Endothelial cell (in vitro differentiated cells): ENCODE results near the gene TIPRL. TPM values are rescaled to one million over a fixed set of nuclear protein-coding genes. Genes with fewer than 3 reads are reported as not detected.
"Not testable (repeated sequence)": the region's sequence is repeated elsewhere in the genome, so short reads cannot be mapped to it uniquely, and the experiment has no call there.

Experiments
- DNase-seq: peaks from one replicate; pipeline ENCODE4 v3.0.0; 2021; ENCODE audit warnings: low spot score
- H3K27ac Mint-ChIP-seq: one replicate; pipeline ENCODE4 v1.8.0; 2021; ENCODE audit warnings: mixed read lengths, inconsistent platforms; ENCODE audit not compliant: unreplicated experiment
- H3K27me3 Mint-ChIP-seq: one replicate; pipeline ENCODE4 v1.8.0; 2021; ENCODE audit warnings: mild to moderate bottlenecking, moderate library complexity, mixed read lengths, inconsistent platforms; ENCODE audit not compliant: unreplicated experiment
- H3K36me3 Mint-ChIP-seq: one replicate; pipeline ENCODE4 v1.8.0; 2021; ENCODE audit warnings: mild to moderate bottlenecking, low read depth, mixed read lengths, inconsistent platforms; ENCODE audit not compliant: unreplicated experiment
- H3K4me1 Mint-ChIP-seq: one replicate; pipeline ENCODE4 v1.8.0; 2021; ENCODE audit warnings: mild to moderate bottlenecking, mixed read lengths, inconsistent platforms; ENCODE audit not compliant: unreplicated experiment
- H3K4me3 Mint-ChIP-seq: one replicate; pipeline ENCODE4 v1.8.0; 2021; ENCODE audit warnings: mild to moderate bottlenecking, mixed read lengths, inconsistent platforms; ENCODE audit not compliant: unreplicated experiment
- H3K9me3 Mint-ChIP-seq: one replicate; pipeline ENCODE4 v1.8.0; 2021; ENCODE audit warnings: mixed read lengths, inconsistent platforms; ENCODE audit not compliant: unreplicated experiment
- total RNA-seq: library from RNA; stranded (reverse); fragmentation: NEBNext Ultra II Directional; extraction: Animal tissue kit (Norgen Biotek cat#: 25700); gene quantifications from one replicate; pipeline ENCODE4 v1.2.1, GENCODE V29; 2021; ENCODE audit not compliant: unreplicated experiment
- TF ChIP-seq, protein P1 (sequence below): fragments of 200-600 bp; sonication (generic); IDR thresholded peaks from one replicate; pipeline ENCODE4 v1.5.0; 2021; ENCODE audit warnings: antibody characterized with exemption; ENCODE audit not compliant: unreplicated experiment

TIPRL gene
- total RNA-seq, 1 donor from 2014 or later: 34.2 TPM

DNA sequence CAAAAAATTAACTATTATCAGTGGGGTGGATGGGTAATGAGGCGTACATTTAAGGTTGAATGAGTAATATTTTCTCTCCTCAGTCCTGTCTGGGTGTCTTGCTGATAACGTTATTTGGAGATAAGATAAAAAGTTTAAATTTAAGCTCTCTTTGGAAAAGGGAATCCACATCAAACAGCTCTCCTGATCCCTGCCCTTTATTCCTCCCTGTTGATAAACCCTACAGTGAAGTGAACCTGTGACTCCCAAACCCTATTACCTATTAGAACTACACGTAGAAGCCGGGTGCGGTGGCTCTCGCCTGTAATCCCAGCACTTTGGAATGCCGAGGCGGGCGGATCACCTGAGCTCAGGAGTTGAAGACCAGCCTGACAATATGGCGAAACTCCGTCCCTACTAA is 32.1 kb upstream of the TIPRL start:
- Mint-ChIP-seq H3K27ac (no peak overlapping the region), H3K4me3 (no peak overlapping the region), H3K4me1 (peaks cover 4% of the 10 kb centered on the region), H3K9me3 (no peaks in the 10 kb centered on the region), H3K36me3 (no peaks in the 10 kb centered on the region), H3K27me3 (no peaks in the 10 kb centered on the region)
- TF ChIP-seq, protein P1, sequence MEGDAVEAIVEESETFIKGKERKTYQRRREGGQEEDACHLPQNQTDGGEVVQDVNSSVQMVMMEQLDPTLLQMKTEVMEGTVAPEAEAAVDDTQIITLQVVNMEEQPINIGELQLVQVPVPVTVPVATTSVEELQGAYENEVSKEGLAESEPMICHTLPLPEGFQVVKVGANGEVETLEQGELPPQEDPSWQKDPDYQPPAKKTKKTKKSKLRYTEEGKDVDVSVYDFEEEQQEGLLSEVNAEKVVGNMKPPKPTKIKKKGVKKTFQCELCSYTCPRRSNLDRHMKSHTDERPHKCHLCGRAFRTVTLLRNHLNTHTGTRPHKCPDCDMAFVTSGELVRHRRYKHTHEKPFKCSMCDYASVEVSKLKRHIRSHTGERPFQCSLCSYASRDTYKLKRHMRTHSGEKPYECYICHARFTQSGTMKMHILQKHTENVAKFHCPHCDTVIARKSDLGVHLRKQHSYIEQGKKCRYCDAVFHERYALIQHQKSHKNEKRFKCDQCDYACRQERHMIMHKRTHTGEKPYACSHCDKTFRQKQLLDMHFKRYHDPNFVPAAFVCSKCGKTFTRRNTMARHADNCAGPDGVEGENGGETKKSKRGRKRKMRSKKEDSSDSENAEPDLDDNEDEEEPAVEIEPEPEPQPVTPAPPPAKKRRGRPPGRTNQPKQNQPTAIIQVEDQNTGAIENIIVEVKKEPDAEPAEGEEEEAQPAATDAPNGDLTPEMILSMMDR: no peak
- DNase-seq: no peak

DNA sequence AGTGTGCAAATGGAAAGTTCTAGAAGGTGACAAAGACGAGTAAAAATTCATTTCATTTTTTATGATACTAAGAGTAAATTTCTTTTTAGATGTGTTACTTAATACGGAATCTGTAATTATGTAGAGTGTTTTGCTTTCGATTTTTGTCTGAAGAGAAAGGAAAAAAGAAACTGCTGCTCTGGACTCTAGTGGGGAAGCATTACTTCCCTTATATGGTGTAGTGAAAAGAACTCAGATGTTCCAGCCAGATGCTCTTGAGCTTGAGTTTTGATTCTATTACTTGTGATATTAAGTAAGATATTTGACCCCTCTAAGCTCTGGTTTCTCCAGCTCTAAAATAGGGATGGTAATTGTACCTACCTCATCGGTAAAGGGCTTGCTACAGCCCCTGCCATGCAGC is 29.8 kb upstream of the TIPRL start:
- H3K4me3 Mint-ChIP-seq: no peak overlapping the region
- peaks cover 4% of the 10 kb centered on the region for H3K4me1 Mint-ChIP-seq
- H3K27me3 Mint-ChIP-seq: no peaks in the 10 kb centered on the region
- TF ChIP-seq, protein P1: no peak
- H3K9me3 Mint-ChIP-seq: no peaks in the 10 kb centered on the region
- H3K27ac Mint-ChIP-seq: no peak overlapping the region
- no peak for DNase-seq
- no peaks in the 10 kb centered on the region for H3K36me3 Mint-ChIP-seq

DNA sequence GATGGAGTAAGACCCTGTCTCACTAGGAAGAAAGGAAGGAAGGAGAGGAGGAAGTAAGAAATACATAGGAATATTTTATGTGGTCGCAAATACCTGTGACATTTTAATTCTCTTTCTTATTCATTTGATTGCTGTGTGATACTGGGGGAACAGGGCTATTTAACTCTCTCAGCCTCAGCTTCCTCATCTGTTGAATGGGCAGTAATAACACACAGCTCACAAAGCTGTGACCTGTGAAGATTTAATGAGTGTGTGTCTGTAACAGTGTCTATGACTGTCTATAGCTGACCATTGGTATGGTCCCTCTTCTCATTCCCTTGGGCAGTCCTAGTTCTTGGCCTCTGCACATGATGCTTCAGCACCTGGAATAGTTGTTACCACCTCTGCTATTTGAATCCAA is 28.5 kb upstream of the TIPRL start:
- DNase-seq: no peak
- TF ChIP-seq, protein P1: no peak
- Mint-ChIP-seq H3K36me3 (no peaks in the 10 kb centered on the region), H3K27ac (no peak overlapping the region), H3K27me3 (no peaks in the 10 kb centered on the region), H3K9me3 (no peaks in the 10 kb centered on the region), H3K4me3 (no peak overlapping the region), H3K4me1 (peaks cover under 1% of the 10 kb centered on the region)

DNA sequence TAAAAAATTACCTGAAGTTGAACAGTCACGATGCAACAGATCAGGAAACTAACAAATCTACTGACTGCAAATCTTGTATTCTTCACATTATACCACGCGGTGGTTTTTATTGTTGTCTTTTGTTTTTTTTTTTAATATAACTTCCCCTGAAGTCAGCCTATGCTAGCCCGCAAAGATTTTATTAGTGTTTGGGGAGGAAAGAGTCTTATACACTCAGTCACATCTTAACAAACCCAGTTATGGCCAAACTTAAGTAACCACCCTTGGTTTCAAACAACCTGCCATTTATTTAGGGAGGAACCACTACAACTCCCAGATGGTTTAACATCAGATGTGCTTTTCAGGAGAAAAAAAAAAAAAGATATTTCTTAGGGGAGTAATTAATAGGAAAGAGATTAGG is 26.8 kb upstream of the TIPRL start:
- H3K27me3 Mint-ChIP-seq: no peaks in the 10 kb centered on the region
- H3K36me3 Mint-ChIP-seq: no peaks in the 10 kb centered on the region
- TF ChIP-seq, protein P1: no peak
- no peak overlapping the region for H3K27ac Mint-ChIP-seq
- H3K9me3 Mint-ChIP-seq: no peaks in the 10 kb centered on the region
- no peaks in the 10 kb centered on the region for H3K4me1 Mint-ChIP-seq
- no peak overlapping the region for H3K4me3 Mint-ChIP-seq
- no peak for DNase-seq

DNA sequence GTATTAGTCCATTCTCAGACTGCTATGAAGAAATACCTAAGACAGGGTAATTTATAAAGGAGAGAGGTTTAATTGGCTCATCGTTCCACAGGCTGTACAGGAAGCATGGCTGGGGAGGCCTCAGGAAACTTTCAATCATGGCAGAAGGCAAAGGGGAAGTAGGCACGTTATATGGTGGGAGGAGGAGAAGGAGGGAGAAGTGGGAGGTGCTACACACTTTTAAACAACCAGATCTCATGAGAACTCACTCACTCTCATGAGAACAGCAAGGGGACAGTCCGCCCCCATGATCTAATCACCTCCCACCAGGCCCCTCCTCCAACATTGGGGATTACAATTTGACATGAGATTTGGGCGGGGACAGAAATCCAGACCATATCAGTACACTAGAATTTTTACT is 24.1 kb upstream of the TIPRL start:
- DNase-seq, H3K4me3 Mint-ChIP-seq, H3K27me3 Mint-ChIP-seq, H3K36me3 Mint-ChIP-seq, H3K4me1 Mint-ChIP-seq, H3K27ac Mint-ChIP-seq, H3K9me3 Mint-ChIP-seq: not testable (repeated sequence)

DNA sequence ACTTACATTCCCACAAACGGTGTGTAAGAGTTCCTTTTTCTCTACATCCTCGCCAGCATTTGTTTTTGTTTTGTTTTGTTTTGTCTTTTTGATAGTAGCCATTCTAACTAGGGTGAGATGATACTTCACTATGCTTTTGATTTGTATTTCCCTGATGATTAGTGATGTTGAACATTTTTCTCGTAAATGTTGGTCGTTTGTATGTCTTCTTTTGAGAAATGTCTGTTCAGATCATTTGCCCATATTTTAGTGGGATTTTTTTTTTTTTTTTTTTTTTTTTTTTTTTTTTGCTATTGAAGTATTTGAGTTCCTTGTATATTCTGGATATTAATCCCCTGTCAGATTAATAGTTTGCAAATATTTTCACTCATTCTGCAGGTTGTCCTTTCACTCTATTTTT is 22.9 kb upstream of the TIPRL start:
- Mint-ChIP-seq H3K27ac (no peak overlapping the region), H3K4me1 (no peaks in the 10 kb centered on the region), H3K4me3 (no peak overlapping the region), H3K27me3 (peaks cover under 1% of the 10 kb centered on the region), H3K36me3 (peaks cover 4% of the 10 kb centered on the region), H3K9me3 (peaks cover 11% of the 10 kb centered on the region)
- no peak for DNase-seq
- TF ChIP-seq, protein P1: no peak
